HG03469 (cell line): Measurements from ENCODE around the gene SLC19A2.

ENCODE experiments used
- ATAC-seq: cut with Tn5 transposase; IDR thresholded peaks from one replicate; pipeline ENCODE4 v1.9.1; 2021; ENCODE audit warnings: mild to moderate bottlenecking, moderate library complexity, moderate number of reproducible peaks; ENCODE audit not compliant: unreplicated experiment

Gene SLC19A2

GRCh38 chr1:169475806-169476387 lies 9.8 kb downstream of the SLC19A2 start:
- no peak for ATAC-seq

- no peak for ATAC-seq
Measured at GRCh38 chr1:169474302-169474995, 11.3 kb downstream of the SLC19A2 start.

- no peak for ATAC-seq
Measured at GRCh38 chr1:169473347-169473746, 12.4 kb downstream of the SLC19A2 start.

DNA sequence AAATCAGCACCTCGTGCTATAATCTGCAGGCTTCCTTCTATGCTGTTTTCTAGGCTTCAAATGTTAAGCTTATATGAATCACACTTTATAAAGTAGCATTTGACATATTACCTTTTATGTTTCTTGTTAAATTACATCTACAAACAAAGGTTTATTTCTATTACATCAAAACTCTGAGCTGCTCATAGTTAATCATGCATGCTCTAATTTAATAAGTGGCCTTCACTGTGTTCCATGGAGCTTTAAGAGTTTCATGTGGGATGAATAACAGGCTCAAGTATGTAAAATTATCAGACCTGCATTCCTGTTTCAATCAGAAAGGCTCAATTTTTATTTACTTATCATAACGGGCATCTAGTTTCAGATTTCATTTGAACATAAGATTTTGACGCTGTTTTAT lies 13.0 kb downstream of the SLC19A2 start:
- no peak for ATAC-seq

DNA sequence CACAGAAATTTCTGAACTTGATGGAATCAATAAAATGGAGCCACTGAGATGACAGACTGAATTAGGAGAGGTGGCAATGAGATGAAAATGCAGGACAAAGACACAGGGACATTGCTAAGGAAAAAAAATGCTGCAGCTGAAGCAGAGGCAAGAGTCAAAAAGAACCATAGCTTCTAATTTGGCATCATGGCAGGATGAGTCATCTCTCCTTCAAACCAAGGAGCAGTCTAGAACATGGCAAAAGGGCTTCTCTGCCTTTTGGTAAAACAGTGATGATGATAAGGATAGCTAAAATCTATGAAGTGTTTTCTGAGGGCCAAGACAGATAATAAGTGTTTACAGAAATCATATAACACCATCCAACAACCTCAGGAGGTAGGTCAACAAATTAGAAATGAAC lies 16.8 kb downstream of the SLC19A2 start:
- no peak for ATAC-seq

DNA sequence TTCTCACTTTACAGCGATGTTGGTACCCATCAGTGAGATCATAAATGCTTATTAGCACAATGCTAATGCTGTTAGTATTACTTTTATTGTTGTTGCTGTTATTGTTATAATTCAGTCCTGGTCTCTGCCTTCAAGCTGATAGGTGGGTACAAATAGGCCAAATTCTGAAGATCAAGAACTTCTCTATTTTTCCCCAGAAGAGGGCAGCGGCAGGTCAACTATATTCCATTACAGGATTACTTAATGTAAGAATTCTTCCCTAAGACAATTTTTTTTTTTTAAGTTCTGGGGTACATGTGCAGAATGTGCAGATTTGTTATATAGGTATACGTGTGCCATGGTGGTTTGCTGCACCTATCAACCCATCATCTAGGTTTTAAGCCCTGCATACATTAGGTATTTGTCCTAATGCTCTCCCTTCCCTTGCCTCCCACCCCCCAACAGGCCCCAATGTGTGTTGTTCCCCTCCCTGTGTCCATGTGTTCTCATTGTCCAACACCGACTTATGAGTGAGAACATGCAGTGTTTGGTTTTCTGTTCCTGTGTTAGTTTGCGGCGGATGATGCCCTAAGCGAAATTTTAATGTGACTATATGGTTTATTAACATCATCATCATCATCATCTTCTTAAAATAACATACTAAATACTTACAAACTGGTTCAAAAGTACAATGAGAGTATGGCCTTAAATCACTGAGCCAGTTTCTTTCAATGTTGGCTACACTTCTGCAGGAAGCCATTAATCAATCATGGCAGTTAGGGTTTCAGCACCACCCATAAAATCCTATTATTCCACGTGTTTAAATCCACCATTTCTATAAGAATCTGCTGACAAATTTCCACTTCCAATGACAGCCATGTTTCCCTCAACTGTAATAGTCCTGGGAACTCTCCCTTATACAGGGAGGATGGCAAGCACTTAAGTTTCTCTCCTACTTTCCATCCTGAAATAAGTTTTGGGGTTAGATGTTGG lies 19.2 kb downstream of the SLC19A2 start:
- ATAC-seq: no peak

GRCh38 chr1:169465281-169465680 lies 20.5 kb downstream of the SLC19A2 start:
- no peak for ATAC-seq

GRCh38 chr1:169462385-169462784 lies 23.4 kb downstream of the SLC19A2 start:
- no peak for ATAC-seq

DNA sequence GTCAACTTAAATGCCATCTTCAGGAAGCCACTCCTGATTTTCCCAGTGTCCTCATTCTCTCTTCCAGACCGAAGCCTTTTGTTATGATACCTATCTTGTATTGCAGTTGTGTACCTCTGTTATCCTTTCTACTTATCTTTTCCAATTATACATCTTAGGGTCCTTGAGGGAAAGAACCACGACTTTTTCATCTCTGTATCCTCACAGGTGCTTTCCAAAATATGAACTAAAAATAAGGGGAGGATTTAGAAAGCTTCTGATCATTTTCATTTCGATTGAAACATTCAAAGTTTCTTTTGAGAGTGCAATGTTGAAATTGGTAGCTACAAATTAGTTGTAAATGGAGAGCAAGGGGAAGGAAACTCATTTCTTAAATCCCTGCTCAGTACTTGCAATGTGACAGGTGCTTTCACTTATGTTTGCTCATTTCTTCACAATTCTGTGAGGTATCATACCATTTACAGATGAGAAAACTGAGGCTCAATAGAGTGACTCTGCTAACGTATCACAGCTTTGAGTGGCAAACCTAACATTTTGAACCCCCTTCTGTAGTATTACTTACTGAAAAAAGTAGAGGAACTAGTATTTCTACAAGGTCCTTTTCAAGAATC lies 24.2 kb downstream of the SLC19A2 start:
- ATAC-seq: no peak

DNA sequence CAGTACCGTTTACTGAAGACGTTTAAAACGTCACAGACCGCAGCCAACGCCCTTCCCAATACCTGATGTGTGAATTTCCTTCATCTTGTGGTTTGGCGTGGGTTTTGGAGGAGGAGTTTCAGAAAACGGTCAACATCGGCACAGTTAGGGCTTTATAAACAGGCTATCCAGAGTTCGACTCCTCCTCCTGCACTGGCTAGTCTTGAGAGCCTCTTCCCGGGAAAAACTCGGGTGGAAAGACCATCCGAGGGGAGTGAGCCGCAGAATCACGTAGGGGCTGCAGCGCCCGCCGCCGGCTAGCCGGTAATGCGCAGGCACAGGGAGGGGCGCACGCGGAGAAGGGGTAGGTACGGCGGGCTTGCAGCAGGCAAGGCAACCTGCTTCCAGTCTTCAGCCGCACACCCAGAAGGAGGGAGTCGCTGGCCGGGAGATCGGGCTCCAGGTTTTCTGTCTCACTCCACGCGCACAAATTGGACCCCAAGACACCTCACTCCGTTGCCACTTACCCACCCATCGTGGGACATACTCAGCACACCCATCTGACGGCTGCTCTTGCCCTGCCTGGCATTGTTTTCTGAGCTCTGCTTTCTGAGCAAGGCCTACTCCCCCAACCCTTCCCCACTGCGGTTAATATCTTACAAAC lies 25.4 kb downstream of the SLC19A2 start:
- ATAC-seq: no peak

GRCh38 chr1:169457443-169457842 lies 28.3 kb downstream of the SLC19A2 start:
- ATAC-seq: no peak

GRCh38 chr1:169456029-169456428 lies 29.7 kb downstream of the SLC19A2 start:
- ATAC-seq: no peak

DNA sequence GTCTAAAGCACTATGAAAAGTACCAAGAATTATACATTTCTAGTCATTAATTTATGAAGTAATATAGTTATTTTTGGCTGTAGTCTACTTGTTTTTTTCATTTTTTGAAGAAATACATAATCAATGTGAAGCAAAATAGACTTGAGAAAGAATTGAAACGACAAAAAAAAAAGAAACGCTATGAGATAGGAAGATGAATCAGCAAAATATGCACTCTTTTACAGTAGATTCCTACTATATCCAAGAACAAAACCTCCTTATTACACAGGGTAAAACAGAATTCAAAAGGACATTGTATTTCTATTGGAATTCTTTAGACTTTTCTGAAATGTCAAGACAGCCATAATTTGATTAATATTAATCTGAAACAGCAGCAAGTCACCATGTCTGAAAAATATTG lies 32.8 kb downstream of the SLC19A2 start:
- ATAC-seq: no peak

DNA sequence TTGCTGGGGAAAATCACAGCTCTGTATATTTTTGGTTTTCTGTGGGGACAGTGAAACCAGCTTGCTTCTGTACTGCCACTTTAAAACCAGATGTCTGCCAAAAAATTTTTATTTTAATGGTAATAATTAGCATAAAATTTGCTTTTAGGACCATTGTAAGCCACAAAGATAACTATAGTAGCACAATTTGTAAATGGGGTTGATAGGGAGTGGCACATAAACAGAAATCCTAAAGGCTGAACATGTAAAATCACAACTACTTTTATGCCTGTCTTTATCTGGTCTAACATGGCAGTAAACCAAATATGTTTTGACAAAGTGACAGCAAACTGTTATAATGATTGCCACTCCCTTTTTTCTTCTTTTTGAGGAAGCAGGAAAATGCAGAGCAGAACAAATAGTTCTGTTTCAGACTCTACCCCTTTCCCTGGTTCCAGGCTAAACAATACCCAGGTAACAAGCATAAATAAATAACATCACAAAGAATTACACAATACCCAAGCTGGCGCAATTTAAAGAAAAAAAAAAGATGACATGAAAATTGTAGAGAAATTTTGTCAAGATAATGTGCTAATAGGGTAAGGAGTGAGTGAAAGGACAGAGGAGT lies 34.4 kb downstream of the SLC19A2 start:
- no peak for ATAC-seq

DNA sequence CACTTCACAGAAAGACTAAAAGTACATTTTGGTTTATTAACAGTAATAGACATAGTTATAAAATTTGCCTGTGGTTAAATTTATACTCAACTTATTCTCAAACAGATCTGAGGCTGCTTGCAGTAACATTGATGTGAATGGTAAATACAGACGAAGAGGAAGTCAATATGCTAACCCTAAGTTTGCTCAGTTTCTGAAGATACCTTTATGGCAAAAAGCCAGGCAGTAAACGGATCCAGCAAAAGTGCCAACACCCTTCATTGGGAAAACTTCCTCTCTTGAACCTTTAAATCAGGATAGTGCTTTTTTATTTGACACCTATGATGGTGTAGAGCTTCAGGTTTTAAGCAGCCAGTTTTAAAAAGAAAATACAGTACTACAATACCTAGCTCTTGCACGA lies 41.8 kb downstream of the SLC19A2 start:
- ATAC-seq: no peak

DNA sequence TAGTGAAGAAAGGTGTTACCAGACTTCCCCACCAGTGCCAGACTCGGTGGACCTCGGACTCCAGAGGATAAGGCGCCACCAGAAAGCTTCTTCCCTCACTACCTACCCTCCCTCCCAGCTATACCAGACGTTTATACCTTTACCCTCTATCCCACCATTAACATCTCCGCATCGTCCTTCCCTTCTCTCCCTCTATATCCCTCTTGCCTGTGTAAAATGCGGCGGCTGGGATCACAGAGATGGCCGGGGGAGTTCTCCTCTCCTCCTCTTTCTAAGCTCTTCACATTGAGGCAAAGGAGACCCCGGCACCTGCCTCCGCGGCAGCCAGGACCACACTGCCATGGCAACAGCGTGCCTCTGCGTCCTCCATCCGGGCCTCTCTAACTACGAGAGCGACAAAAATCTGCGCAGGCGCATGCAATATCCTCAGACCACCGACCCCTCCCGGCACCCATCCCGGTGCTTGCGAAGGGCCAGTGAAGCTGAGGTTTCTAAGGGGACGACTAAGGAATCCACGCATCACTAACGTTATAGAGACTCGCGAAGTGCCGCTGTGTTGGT lies 58.6 kb downstream of the SLC19A2 start, which contains the start of gene CCDC181:
Gene CCDC181, minus strand, starts transcription at position 394 of the 561 bp plus-strand sequence. CDS start 2,547 bp downstream, outside the sequence.
- ATAC-seq: no peak

- ATAC-seq: no peak
Measured at GRCh38 chr1:169426174-169426705, 59.5 kb downstream of the SLC19A2 start.

GRCh38 chr1:169421309-169421708 lies 64.4 kb downstream of the SLC19A2 start:
- ATAC-seq: no peak

DNA sequence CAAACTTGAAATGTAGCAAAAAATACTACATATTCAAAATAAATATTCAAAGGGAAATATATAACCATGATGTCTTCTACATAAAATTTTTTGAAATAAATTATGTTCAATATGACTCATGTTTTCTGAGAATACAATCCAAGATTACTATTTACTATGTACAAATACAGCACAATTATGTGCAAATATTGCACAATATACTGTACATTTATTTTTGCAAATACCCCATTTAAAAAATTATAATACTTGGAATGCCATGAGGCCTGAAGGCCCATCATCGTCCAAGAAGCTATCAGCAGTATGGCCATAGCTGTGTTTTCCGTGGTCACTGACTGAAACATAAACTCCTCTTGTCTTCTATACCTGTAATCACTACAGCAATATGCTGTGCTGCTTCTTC lies 70.8 kb downstream of the SLC19A2 start:
- ATAC-seq: no peak
